SK-N-MC (cell line): ENCODE measurements around the gene TAAR9.

Experiments
- EZH2 ChIP-seq: fragments of 200-600 bp; sonication (generic); IDR thresholded peaks from one replicate; pipeline ENCODE4 v1.6.1; 2017; ENCODE audit warnings: antibody characterized with exemption
- POLR2AphosphoS5 ChIP-seq: IDR thresholded peaks from 2 replicates; pipeline ENCODE4 v1.6.1; 2012; ENCODE audit warnings: mild to moderate bottlenecking, low read depth, low read length, borderline replicate concordance

- TF ChIP-seq POLR2AphosphoS5 (no peak), EZH2 (no peak)
Observed at GRCh38 chr6:132498638-132499037, 39.4 kb upstream of the TAAR9 start.
